Stimulated activated CD4-positive, alpha-beta T cell treated with anti-CD3 and anti-CD28 coated beads, Interleukin-2, amount 100 ng/mL, for 48 hours (primary cell): ENCODE measurements around the gene INSRR.

Source experiments
- DNase-seq, 2 donors: peaks; one replicate each; pipeline ENCODE4 v3.0.0-alpha.2; 2020

INSRR gene

GRCh38 chr1:156847591-156848460 is 11.1 kb downstream of the INSRR start:
- no peak for DNase-seq

GRCh38 chr1:156846643-156847042 is 12.3 kb downstream of the INSRR start:
- no peak for DNase-seq

GRCh38 chr1:156845953-156846545 is 12.9 kb downstream of the INSRR start:
- no peak for DNase-seq

- peak in 1 of 2 donors; percentile 36 for DNase-seq
Measured at GRCh38 chr1:156845055-156845952, 13.6 kb downstream of the INSRR start.

- DNase-seq = no peak
Measured at GRCh38 chr1:156844638-156845037, 14.3 kb downstream of the INSRR start.

GRCh38 chr1:156844102-156844501 is 14.8 kb downstream of the INSRR start:
- no peak for DNase-seq

GRCh38 chr1:156842618-156843300 is 16.2 kb downstream of the INSRR start:
- DNase-seq = no peak

- DNase-seq = no peak
Measured at GRCh38 chr1:156841295-156841855, 17.5 kb downstream of the INSRR start.

GRCh38 chr1:156840898-156841279 is 18.0 kb downstream of the INSRR start:
- DNase-seq = no peak

- DNase-seq = no peak
Measured at GRCh38 chr1:156840186-156840897, 18.6 kb downstream of the INSRR start.

GRCh38 chr1:156839426-156840109 is 19.3 kb downstream of the INSRR start:
- DNase-seq = no peak

GRCh38 chr1:156838972-156839371 is 19.9 kb downstream of the INSRR start:
- peak in 1 of 2 donors; percentile 50 for DNase-seq

- DNase-seq = no peak
Measured at GRCh38 chr1:156836892-156837291, 22.0 kb downstream of the INSRR start.

GRCh38 chr1:156836041-156836654 is 22.8 kb downstream of the INSRR start:
- peak in 1 of 2 donors; percentile 38 for DNase-seq

- DNase-seq = no peak
Measured at GRCh38 chr1:156834322-156834721, 24.6 kb downstream of the INSRR start.

GRCh38 chr1:156833603-156834002 is 25.3 kb downstream of the INSRR start:
- DNase-seq = no peak

GRCh38 chr1:156832434-156832833 is 26.5 kb downstream of the INSRR start:
- no peak for DNase-seq

- DNase-seq = no peak
Measured at GRCh38 chr1:156828400-156829124, 30.4 kb downstream of the INSRR start.

- DNase-seq = no peak
Measured at GRCh38 chr1:156826630-156827029, 32.3 kb downstream of the INSRR start.
